Uterus (tissue), 4 donors: ENCODE data around the gene TTLL12. TPM values are rescaled to one million over a fixed set of nuclear protein-coding genes. Genes with fewer than 3 reads are reported as not detected.

Experiments
- DNase-seq, 2 donors: peaks; one replicate each; pipeline ENCODE4 v3.0.0-alpha.2; 2019 to 2020
- H3K27ac ChIP-seq, 2 donors: fragments of 200-600 bp; sonication (generic); 1 replicate in 1 of 2; 2 replicates in 1 of 2; pipeline ENCODE4 v1.5.1; 2016 to 2018
- H3K27me3 ChIP-seq, 2 donors: fragments of 200-600 bp; sonication (generic); one replicate each; pipeline ENCODE4 v1.5.1; 2018 to 2019; ENCODE audit warnings: control low read depth in 1 of 2
- H3K36me3 ChIP-seq, 2 donors: fragments of 200-600 bp; sonication (generic); one replicate each; pipeline ENCODE4 v1.5.1; 2019; ENCODE audit warnings: control low read depth in 1 of 2
- H3K4me1 ChIP-seq, 2 donors: fragments of 200-600 bp; sonication (generic); one replicate each; pipeline ENCODE4 v1.5.1; 2018 to 2019; ENCODE audit warnings: control low read depth in 1 of 2
- H3K4me3 ChIP-seq, 2 donors: fragments of 200-600 bp; sonication (generic); 1 replicate in 1 of 2; 2 replicates in 1 of 2; pipeline ENCODE4 v1.5.1; 2018 to 2019; ENCODE audit warnings: mild to moderate bottlenecking in 1 of 2
- H3K9me3 ChIP-seq, 2 donors: fragments of 200-600 bp; sonication (generic); one replicate each; pipeline ENCODE4 v1.5.1; 2019; ENCODE audit warnings: control low read depth in 1 of 2
- CTCF ChIP-seq, 4 experiments: fragments of 200-600 bp in 2 of 4; fragments of 450-650 bp in 2 of 4; sonication (generic) in 2 of 4; IDR thresholded peaks; one replicate each; pipeline ENCODE4 v1.5.1; 2016 to 2019; ENCODE audit warnings: antibody characterized with exemption in 4 of 4, mild to moderate bottlenecking in 2 of 4, moderate library complexity in 1 of 4
- POLR2A ChIP-seq, 2 donors: fragments of 450-650 bp; IDR thresholded peaks; one replicate each; pipeline ENCODE4 v1.6.1; 2016; ENCODE audit warnings: antibody characterized with exemption in 2 of 2, mild to moderate bottlenecking in 1 of 2, moderate library complexity in 1 of 2
- intact Hi-C: fragments of 100-400 bp; cut with DNase I; formaldehyde crosslinking; loops from one replicate; pipeline ENCODE4 v1.15.1; 2023; ENCODE audit warnings: low total_unique reads
- total RNA-seq, 4 donors: library from RNA; depleted of rRNA in 3 of 4; stranded (reverse); fragments of >200 nt in 3 of 4; gene quantifications; one replicate each; pipeline versions ENCODE4 v1.1.0 to v1.2.4, GENCODE V29; 2014 to 2023
- donor health status: DM: yes; HTN: yes; CAD: no.

Gene TTLL12
- total RNA-seq, 4 donors from 2014 or later, result 6.7 to 29.7 (median 17.3) TPM

DNA sequence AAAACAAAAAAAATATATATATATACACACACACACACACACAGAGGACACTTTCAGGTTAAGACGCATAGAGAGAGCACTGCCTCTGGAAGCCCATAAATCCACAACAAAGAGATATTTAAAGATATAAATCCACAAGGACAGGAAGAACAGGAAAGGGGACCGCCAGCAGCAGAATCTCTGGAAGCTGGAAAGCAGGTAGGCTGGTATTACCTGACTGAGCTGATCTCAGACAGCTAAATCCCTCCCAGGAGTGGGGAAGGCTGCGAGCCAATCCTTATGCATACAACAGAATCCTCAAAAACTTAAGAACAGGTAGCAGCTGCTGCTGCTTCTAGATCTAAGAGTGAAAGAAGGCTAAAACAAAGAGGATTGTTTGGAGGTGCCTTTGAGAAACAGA lies 42.0 kb downstream of the TTLL12 start:
- no peaks in the 10 kb centered on the region for H3K9me3 ChIP-seq
- no peaks in the 10 kb centered on the region for H3K36me3 ChIP-seq
- intact Hi-C loops, result no loop called here
- H3K4me3 ChIP-seq, result no peak overlapping the region
- no peak for DNase-seq
- H3K27ac ChIP-seq, result no peak overlapping the region
- TF ChIP-seq CTCF (IDR thresholded peaks at IDR 0.05) (no peak), POLR2A (IDR thresholded peaks at IDR 0.05) (no peak)
- H3K4me1 ChIP-seq, result peaks cover 8 to 10% of the 10 kb centered on the region in 2 donors
- no peaks in the 10 kb centered on the region for H3K27me3 ChIP-seq

GRCh38 chr22:43142880-43143562 lies 43.9 kb downstream of the TTLL12 start, which contains the start of gene MCAT:
MCAT (minus strand) TSS chr22:43143398; CDS start chr22:43143348, 50 bp downstream.
- no peaks in the 10 kb centered on the region for H3K27me3 ChIP-seq
- peak in 1 of 4 experiments; percentile 26 for TF ChIP-seq CTCF (IDR thresholded peaks at IDR 0.05)
- peak; percentile 51 to 68 for TF ChIP-seq POLR2A (IDR thresholded peaks at IDR 0.05)
- DNase-seq, result peak; percentile 75 to 81
- H3K4me3 ChIP-seq, result peak within 1 kb of the TSS; percentile 57 to 70
- intact Hi-C loops, result no loop called here
- peak within 1 kb of the TSS; percentile 60 to 66 for H3K27ac ChIP-seq
- no peaks in the 10 kb centered on the region for H3K36me3 ChIP-seq
- H3K9me3 ChIP-seq, result no peaks in the 10 kb centered on the region
- H3K4me1 ChIP-seq, result peaks cover 8 to 10% of the 10 kb centered on the region in 2 donors

- peak overlapping the region in 1 of 2 donors; percentile 5 for H3K27ac ChIP-seq
- intact Hi-C loops, result no loop called here
- TF ChIP-seq POLR2A (IDR thresholded peaks at IDR 0.05) (no peak), CTCF (IDR thresholded peaks at IDR 0.05) (no peak)
- no peaks in the 10 kb centered on the region for H3K36me3 ChIP-seq
- DNase-seq, result no peak
- H3K4me3 ChIP-seq, result no peak overlapping the region
- H3K9me3 ChIP-seq, result no peaks in the 10 kb centered on the region
- peaks cover 0 to 4% of the 10 kb centered on the region in 2 donors for H3K4me1 ChIP-seq
- H3K27me3 ChIP-seq, result no peaks in the 10 kb centered on the region
Measured at GRCh38 chr22:43136801-43137200, 50.1 kb downstream of the TTLL12 start.

DNA sequence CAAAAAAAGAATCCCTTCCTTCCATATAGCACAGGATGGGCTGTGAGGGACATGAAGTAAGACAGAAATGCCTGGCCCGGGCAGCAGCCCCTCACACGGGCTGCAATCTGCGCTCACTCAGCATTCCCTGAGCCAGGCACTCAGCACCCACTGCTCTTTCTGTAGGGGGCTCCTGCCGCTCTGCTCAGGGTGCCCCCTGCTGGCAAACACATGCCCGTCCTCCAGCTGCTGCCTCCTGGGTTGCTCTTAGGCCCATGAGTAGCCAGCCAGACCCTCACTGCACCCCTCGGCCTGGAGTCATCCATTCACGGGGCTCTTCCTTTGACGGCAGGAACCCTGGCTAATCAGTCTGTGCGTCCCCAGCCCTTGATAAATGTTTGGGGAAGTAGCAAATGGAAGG lies 50.7 kb downstream of the TTLL12 start:
- Histone ChIP-seq H3K4me1 (no peaks in the 10 kb centered on the region), H3K27ac (peak overlapping the region in 1 of 2 donors; percentile 5), H3K9me3 (no peaks in the 10 kb centered on the region), H3K4me3 (no peak overlapping the region), H3K36me3 (no peaks in the 10 kb centered on the region), H3K27me3 (no peaks in the 10 kb centered on the region)
- TF ChIP-seq POLR2A (IDR thresholded peaks at IDR 0.05), result no peak
- TF ChIP-seq CTCF (IDR thresholded peaks at IDR 0.05), result peak in 2 of 4 experiments; percentile 23 to 49
- DNase-seq, result no peak
- intact Hi-C loops, result no loop called here

- Histone ChIP-seq H3K9me3 (no peaks in the 10 kb centered on the region), H3K4me1 (no peaks in the 10 kb centered on the region), H3K27me3 (no peaks in the 10 kb centered on the region), H3K4me3 (no peak overlapping the region), H3K36me3 (no peaks in the 10 kb centered on the region), H3K27ac (no peak overlapping the region)
- intact Hi-C loops, result no loop called here
- DNase-seq, result no peak
- TF ChIP-seq POLR2A (IDR thresholded peaks at IDR 0.05) (no peak), CTCF (IDR thresholded peaks at IDR 0.05) (no peak)
Measured at GRCh38 chr22:43135565-43135964, 51.4 kb downstream of the TTLL12 start.
